NCI-H1417 (cell line): Measurements from ENCODE around the gene GTF3C1.

ENCODE experiments used
- DNase-seq, 3 experiments: peaks; one replicate each; lab custom pipeline; 2025; lab: John Stamatoyannopoulos, UW

Gene GTF3C1

GRCh38 chr16:27425961-27426360 lies 123.8 kb downstream of the GTF3C1 start:
- DNase-seq: no peak

- DNase-seq: no peak
These were observed 124.8 kb downstream of the GTF3C1 start for GRCh38 chr16:27424772-27425498.

GRCh38 chr16:27421961-27422740 lies 127.6 kb downstream of the GTF3C1 start:
- no peak for DNase-seq

- DNase-seq: no peak
These were observed 132.6 kb downstream of the GTF3C1 start for GRCh38 chr16:27417047-27417671.

GRCh38 chr16:27414788-27415431 lies 134.8 kb downstream of the GTF3C1 start:
- DNase-seq: no peak

GRCh38 chr16:27413956-27414355 lies 135.8 kb downstream of the GTF3C1 start:
- DNase-seq: no peak

- no peak for DNase-seq
These were observed 139.0 kb downstream of the GTF3C1 start for GRCh38 chr16:27410761-27411160.
